ENCODE data around the gene AP5Z1. TPM values are rescaled to one million over a fixed set of nuclear protein-coding genes. Genes with fewer than 3 reads are reported as not detected.

Gene AP5Z1
- total RNA-seq, 1 experiment from 2014 or later, result 44.0 TPM

GRCh38 chr7:4820405-4820966 lies 45.1 kb downstream of the AP5Z1 start:
- no peak for DNase-seq
- Histone ChIP-seq H3K4me3 (no peak overlapping the region), H3K27ac (no peak overlapping the region), H3K9me3 (ENCODE audit: insufficient read depth, low read depth) (no peaks in the 10 kb centered on the region), H3F3A (ENCODE audit: insufficient read depth, low read depth) (no peaks in the 10 kb centered on the region), H3K4me1 (replicated peaks; ENCODE audit: insufficient read depth) (no peaks in the 10 kb centered on the region), H3K27me3 (ENCODE audit: insufficient read depth, low read depth) (peaks cover 96% of the 10 kb centered on the region), H3K36me3 (ENCODE audit: low read depth) (no peaks in the 10 kb centered on the region), H4K20me1 (ENCODE audit: insufficient read depth) (no peaks in the 10 kb centered on the region), H3K9me2 (ENCODE audit: insufficient read depth) (no peaks in the 10 kb centered on the region), H3K4me2 (no peak overlapping the region), H2AFZ (no peak overlapping the region), H3K79me2 (ENCODE audit: low read depth) (no peaks in the 10 kb centered on the region)
- POLR2A ChIA-PET (ENCODE audit: unreplicated experiment), result no interaction called here
- no TSS peak for BruUV-seq (replicated peaks)
- TF ChIP-seq CTCF (conservative IDR thresholded peaks at IDR 0.05) (no peak), EZH2 (IDR thresholded peaks at IDR 0.05; ENCODE audit: low read depth) (no peak)
- intact Hi-C loops (cut with micrococcal nuclease; ENCODE audit: unreplicated experiment), result no loop called here
- CTCF ChIA-PET, result no interaction called here

GRCh38 chr7:4820967-4821471 lies 45.6 kb downstream of the AP5Z1 start:
- ChIA-PET CTCF (no interaction called here), POLR2A (ENCODE audit: unreplicated experiment) (no interaction called here)
- H3K27me3 ChIP-seq (ENCODE audit: insufficient read depth, low read depth), result peaks cover 96% of the 10 kb centered on the region

GRCh38 chr7:4822677-4823076 lies 47.3 kb downstream of the AP5Z1 start:
- Histone ChIP-seq H3K4me3 (no peak overlapping the region), H3K36me3 (ENCODE audit: low read depth) (no peaks in the 10 kb centered on the region)
- BruUV-seq (replicated peaks), result no TSS peak

More at GRCh38 chr7:4820967-4821471, 45.6 kb downstream of the AP5Z1 start:
- Histone ChIP-seq H3K79me2 (ENCODE audit: low read depth) (no peaks in the 10 kb centered on the region), H3K36me3 (ENCODE audit: low read depth) (no peaks in the 10 kb centered on the region), H3K9me3 (ENCODE audit: insufficient read depth, low read depth) (no peaks in the 10 kb centered on the region), H3K4me1 (replicated peaks; ENCODE audit: insufficient read depth) (no peaks in the 10 kb centered on the region), H3F3A (ENCODE audit: insufficient read depth, low read depth) (no peaks in the 10 kb centered on the region), H3K4me2 (no peak overlapping the region), H4K20me1 (ENCODE audit: insufficient read depth) (no peaks in the 10 kb centered on the region), H2AFZ (no peak overlapping the region), H3K9me2 (ENCODE audit: insufficient read depth) (no peaks in the 10 kb centered on the region), H3K27ac (no peak overlapping the region), H3K4me3 (no peak overlapping the region)
- no TSS peak for BruUV-seq (replicated peaks)
- peak in 1 of 2 experiments; percentile 6 for DNase-seq
- TF ChIP-seq CTCF (conservative IDR thresholded peaks at IDR 0.05), result no peak
- no peak for TF ChIP-seq EZH2 (IDR thresholded peaks at IDR 0.05; ENCODE audit: low read depth)
- intact Hi-C loops (cut with micrococcal nuclease; ENCODE audit: unreplicated experiment), result no loop called here

More at GRCh38 chr7:4822677-4823076, 47.3 kb downstream of the AP5Z1 start:
- Histone ChIP-seq H3F3A (ENCODE audit: insufficient read depth, low read depth) (no peaks in the 10 kb centered on the region), H2AFZ (no peak overlapping the region), H3K79me2 (ENCODE audit: low read depth) (no peaks in the 10 kb centered on the region), H3K9me2 (ENCODE audit: insufficient read depth) (no peaks in the 10 kb centered on the region), H4K20me1 (ENCODE audit: insufficient read depth) (no peaks in the 10 kb centered on the region), H3K4me1 (replicated peaks; ENCODE audit: insufficient read depth) (no peaks in the 10 kb centered on the region), H3K9me3 (ENCODE audit: insufficient read depth, low read depth) (no peaks in the 10 kb centered on the region), H3K27ac (no peak overlapping the region), H3K4me2 (no peak overlapping the region), H3K27me3 (ENCODE audit: insufficient read depth, low read depth) (peaks cover 90% of the 10 kb centered on the region)
- DNase-seq, result no peak
- POLR2A ChIA-PET (ENCODE audit: unreplicated experiment), result no interaction called here
- no peak for TF ChIP-seq EZH2 (IDR thresholded peaks at IDR 0.05; ENCODE audit: low read depth)
- no peak for TF ChIP-seq CTCF (conservative IDR thresholded peaks at IDR 0.05)
- intact Hi-C loops (cut with micrococcal nuclease; ENCODE audit: unreplicated experiment), result no loop called here
- CTCF ChIA-PET, result no interaction called here

Data from PC-9 (cell line).